HG03520 (cell line): ENCODE measurements around the gene GALNT10.

Experiments
- ATAC-seq: cut with Tn5 transposase; IDR thresholded peaks from one replicate; pipeline ENCODE4 v1.9.1; 2021; ENCODE audit warnings: mild to moderate bottlenecking, moderate library complexity; ENCODE audit not compliant: unreplicated experiment

Gene GALNT10

GRCh38 chr5:154202379-154203260 lies 12.1 kb downstream of the GALNT10 start:
- peak; percentile 98 for ATAC-seq

GRCh38 chr5:154203798-154204578 lies 13.5 kb downstream of the GALNT10 start:
- no peak for ATAC-seq

- ATAC-seq, result no peak
These were observed 15.0 kb downstream of the GALNT10 start for GRCh38 chr5:154205441-154206117.

GRCh38 chr5:154206311-154206710 lies 15.8 kb downstream of the GALNT10 start:
- ATAC-seq, result no peak

GRCh38 chr5:154207204-154207603 lies 16.7 kb downstream of the GALNT10 start:
- no peak for ATAC-seq

- no peak for ATAC-seq
These were observed 19.1 kb downstream of the GALNT10 start for GRCh38 chr5:154209591-154210081.

GRCh38 chr5:154210163-154210562 lies 19.6 kb downstream of the GALNT10 start:
- no peak for ATAC-seq

- ATAC-seq, result no peak
These were observed 21.3 kb downstream of the GALNT10 start for GRCh38 chr5:154211641-154212390.

- ATAC-seq, result no peak
These were observed 23.1 kb downstream of the GALNT10 start for GRCh38 chr5:154213592-154213991.

- ATAC-seq, result peak; percentile 82
These were observed 24.0 kb downstream of the GALNT10 start for GRCh38 chr5:154214371-154215106.

GRCh38 chr5:154215571-154216325 lies 25.2 kb downstream of the GALNT10 start:
- ATAC-seq, result no peak

GRCh38 chr5:154217462-154217861 lies 26.9 kb downstream of the GALNT10 start:
- ATAC-seq, result no peak

GRCh38 chr5:154218786-154219185 lies 28.3 kb downstream of the GALNT10 start:
- ATAC-seq, result no peak

GRCh38 chr5:154220625-154221024 lies 30.1 kb downstream of the GALNT10 start:
- no peak for ATAC-seq

GRCh38 chr5:154221371-154221896 lies 30.9 kb downstream of the GALNT10 start:
- no peak for ATAC-seq

- ATAC-seq, result no peak
These were observed 31.9 kb downstream of the GALNT10 start for GRCh38 chr5:154222414-154222813.

GRCh38 chr5:154223320-154223719 lies 32.8 kb downstream of the GALNT10 start:
- no peak for ATAC-seq

GRCh38 chr5:154227090-154227489 lies 36.6 kb downstream of the GALNT10 start:
- no peak for ATAC-seq

GRCh38 chr5:154228696-154229095 lies 38.2 kb downstream of the GALNT10 start:
- ATAC-seq, result peak; percentile 96
